Stimulated activated CD4-positive, alpha-beta T cell treated with anti-CD3 and anti-CD28 coated beads, Interleukin-12 subunit alpha, Interleukin-12 subunit beta, amount 100 ng/mL, for 4 hours (primary cell): ENCODE measurements around the gene SPG21.

Experiments
- DNase-seq: peaks from one replicate; pipeline ENCODE4 v3.0.0-alpha.2; 2020

The SPG21 gene

DNA sequence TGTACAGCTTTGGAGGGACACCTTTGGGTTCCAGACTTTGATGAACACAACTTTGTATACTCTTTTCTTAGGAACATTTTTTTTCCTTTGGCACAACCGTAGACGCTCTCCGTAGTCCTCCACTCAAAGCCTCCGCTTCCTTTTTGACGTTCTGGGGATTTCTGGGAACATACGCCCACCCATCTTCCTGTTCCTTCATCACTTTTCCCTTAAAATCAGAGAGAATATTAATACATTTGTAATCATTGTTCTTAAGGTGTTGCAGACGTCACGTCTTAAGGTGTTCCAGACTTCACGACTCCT lies 405 bp upstream of the SPG21 start:
- DNase-seq, result no peak

DNA sequence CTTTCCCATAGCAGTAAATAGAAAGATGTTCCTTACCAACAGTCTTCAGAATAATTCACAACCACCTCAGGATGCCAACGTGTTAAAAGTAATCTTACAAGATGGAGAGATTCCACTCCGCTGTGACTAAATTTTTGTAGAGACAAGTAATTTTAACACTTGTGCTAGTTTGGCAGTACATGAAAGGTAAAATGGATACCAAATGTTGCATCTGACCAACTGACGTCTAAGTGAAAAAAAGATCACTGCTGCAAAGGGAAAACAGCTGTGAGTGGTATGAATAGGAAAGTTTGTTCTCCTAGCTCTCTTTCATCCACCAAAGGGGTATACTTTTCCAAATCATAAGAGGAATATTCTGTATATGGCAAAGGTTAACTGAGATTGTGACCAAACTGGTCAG lies 2.6 kb downstream of the SPG21 start:
- no peak for DNase-seq

DNA sequence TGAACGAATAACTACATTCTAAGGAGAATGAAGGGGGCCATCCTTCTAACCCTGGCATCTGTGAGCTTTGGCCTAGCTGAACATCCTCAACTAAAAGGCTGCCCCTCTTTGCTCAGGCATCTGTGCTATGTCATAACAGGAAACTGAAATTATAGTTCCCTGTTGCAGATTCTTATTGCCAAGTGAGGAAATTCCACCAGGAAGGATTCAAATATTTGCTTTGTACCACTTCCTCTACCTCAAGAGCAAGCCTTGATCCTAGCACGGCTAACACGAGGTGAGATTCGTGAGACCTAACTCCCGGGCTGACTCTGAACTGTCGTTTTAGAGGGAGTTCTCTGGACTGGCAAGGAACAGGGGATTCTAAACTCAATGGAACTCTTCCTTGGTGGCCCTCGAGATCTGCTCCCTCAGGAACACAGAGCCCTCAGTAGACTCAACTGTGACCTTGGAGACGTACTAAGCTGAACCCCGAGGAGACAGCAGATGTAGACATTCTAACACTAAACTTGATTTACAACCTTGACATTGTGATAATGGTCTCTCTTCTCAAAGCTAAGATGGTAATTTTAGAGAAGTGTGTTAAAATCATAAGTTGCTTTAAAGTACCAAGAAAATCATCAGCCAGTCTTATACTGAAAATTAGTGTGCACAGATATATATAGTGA lies 4.2 kb downstream of the SPG21 start:
- no peak for DNase-seq

DNA sequence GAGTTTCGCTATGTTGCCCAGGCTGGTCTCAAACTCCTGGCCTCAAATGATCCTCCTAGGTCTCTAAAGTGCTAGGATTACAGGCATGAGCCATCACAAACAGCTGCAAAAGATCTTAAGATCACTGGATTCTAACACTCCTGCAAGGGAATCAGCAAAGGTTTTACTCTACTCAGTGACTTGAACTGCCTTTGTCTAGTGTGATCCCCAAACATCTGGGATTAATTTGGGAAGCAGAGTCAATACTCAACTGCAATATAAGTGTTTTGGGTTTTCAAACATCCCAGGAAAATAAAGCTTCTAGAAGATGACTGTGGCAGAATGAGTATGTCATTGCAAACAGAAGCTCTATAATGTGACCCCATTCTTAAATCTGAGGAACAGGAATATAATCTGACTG lies 7.2 kb downstream of the SPG21 start:
- DNase-seq, result no peak

DNA sequence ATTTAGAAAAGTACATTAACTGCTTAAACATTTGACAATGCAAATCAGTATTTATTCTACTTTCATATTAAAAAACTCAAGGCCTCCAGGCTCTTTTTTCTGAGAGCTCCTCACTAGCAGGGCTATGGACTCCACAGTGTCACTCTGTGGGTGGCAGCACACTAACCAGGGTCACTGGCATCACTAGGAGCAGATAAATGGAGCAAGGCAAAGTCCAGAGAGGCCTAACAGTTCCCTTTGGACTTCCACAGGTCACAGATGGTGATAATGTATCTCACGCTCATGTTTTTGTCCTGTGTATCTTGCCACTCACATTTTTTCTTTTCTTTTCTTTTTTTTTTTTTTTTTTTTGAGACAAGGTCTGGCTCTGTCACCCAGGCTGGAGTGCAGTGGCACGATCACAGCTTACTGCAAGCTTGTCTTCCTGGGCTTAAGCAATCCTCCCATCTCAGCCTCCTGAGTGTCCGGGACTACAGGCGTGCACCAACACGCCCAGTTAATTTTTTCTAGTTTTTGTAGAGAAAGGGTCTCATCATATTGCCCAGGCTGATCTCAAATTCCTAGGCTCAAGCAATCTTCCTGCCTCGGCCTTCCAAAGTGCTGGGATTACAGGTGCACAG lies 7.8 kb downstream of the SPG21 start:
- no peak for DNase-seq

DNA sequence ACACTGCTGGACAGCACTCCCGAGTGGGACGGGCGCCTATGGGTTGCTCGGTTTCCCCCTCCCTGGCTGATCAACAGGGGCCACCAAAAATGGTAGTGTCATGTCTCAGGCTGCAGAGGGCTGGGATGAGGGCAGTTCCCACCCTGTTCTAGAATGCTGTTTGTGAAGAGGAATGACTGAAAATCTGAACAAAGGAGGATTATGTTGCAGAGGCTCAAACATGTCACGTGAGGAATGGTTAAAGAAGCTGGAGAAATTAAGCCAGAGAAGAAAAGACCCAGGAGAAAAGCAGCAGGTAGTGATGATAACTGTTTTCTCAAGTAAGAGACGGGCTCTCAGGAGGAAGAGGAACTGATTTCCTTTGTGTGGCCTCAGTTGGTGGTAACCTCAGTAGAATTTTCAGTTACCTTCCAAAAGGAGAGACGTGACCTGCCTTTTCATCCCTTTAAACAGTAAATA lies 10.4 kb downstream of the SPG21 start:
- DNase-seq, result no peak

DNA sequence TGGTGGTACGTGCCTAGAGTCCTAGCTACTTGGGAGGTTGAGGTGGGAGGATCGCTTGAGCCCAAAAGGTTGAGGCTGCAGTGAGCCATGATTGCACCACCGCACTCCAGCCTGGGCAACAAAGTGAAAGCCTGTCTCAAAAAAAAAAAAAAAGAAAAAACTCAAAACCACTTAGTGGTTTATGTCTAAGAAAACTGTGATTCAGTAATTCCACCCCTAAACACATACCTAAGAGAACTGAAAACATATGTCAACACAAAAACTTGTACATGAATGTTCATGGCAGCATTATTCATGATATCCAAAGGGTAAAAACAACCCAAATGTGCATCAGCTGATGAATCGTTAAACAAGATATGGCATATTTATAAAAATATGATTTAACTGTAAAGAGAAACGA lies 14.3 kb downstream of the SPG21 start:
- no peak for DNase-seq

DNA sequence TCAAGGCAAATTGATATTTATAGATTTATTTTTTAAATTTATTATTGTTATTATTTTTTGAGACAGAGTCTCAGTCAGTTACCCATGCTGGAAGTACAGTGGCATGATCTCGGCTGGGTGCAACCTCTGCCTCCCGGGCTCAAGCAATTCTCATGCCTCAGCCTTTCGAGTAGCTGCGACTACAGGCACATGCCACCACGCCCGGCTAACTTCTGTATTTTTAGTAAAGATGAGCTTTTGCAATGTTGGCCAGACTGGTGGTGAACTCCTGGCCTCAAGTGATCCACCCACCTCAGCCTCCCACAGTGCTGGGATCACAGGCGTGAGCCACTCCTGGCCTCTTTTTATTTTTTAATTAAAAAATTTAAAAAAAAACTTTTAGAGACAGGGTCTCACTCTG lies 19.0 kb downstream of the SPG21 start:
- no peak for DNase-seq

DNA sequence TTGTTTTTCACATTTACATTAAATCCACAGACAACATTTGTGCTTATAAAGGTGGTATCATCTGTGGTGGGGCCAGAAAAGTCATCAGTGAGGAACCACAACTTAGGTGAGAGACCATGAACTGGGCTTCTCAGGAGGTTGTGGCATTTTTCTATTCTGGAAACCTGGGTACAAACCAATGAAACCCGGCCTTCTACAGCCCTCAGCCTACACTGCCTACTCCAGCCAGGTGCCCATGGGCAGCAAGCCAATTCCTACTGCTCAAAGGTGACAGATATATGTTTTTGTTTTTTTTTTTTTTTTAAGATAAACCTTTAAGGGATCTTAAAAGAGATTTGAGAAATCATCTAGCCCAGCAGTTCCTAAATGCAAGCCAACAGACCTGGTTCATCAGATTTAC lies 20.3 kb downstream of the SPG21 start:
- no peak for DNase-seq

DNA sequence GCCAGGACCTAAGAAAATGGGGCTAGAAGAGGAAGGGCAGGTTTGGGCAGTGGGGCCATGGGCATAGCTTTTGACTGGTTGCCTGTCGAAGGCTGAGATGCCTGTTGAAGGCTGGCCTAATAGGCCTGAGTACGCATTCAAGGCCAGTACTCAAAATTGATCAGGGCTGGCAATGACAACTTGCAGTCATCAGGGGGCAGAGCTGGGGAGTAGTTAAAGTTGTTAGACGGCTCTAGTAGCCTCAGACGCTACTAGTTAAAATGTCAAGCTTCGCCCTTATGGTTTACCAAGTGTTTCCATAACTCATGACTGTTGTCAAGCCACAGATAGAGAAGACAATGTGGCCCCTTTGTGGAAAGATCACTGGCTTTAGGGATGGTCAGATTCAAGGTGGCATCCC lies 28.7 kb downstream of the SPG21 start:
- no peak for DNase-seq

DNA sequence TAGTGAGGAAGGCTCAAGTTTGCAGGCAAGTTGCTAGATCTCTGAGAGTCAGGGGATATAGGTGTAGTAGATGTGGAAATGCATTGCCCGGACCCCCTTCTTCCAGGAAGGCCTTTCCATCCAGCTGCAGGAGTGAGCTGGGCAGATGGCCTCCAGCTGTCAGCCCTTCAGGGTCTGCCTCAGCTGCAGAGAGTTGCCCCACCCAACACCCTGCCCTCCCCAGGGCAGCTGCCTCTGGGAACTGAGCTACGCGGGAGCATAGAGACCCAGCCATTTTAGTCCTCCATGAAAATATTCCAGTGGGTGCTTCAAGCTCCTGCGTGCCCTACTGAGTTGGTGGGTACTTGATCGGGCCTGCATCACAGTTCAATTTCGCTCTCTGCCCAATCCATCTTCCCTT lies 29.6 kb downstream of the SPG21 start:
- DNase-seq, result no peak

DNA sequence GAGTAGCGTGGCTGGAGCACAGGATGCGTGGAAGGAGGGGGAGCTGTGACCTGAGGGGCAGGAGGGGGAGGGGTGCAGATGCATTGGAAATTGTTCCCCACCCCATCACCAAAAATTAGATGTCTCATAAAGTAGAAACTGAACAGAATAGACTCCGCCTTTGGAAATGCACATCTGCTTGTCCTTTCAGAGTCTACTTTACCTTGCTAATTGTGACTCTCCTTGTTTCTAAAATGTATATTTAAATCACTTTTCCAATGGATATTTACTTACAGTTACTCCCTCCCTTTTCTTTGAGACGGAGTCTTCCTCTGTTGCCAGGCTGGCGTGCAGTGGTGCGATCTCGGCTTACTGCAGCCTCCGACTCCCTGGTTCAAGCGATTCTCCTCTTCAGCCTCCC lies 30.6 kb downstream of the SPG21 start:
- no peak for DNase-seq

DNA sequence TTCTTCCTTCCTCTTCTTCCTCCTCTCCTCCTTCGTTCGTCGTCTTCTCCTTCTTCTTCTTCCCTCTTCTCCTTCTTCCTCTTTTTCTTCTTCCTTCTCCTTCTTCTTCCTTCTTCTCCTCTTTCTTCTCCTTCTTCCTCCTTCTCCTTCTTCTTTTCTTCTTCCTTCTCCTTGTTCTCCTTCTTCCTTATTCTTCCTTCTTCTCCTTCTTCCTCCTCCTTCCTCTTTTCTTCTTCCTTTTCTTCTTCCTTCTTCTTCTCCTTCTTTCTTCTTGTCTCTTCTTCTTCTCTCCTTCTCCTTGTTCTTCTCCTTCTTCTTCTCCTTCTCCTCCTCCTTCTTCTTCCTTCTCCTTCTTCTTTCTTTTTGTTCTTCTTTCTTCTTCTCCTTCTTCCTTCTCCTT lies 35.3 kb downstream of the SPG21 start:
- no peak for DNase-seq

DNA sequence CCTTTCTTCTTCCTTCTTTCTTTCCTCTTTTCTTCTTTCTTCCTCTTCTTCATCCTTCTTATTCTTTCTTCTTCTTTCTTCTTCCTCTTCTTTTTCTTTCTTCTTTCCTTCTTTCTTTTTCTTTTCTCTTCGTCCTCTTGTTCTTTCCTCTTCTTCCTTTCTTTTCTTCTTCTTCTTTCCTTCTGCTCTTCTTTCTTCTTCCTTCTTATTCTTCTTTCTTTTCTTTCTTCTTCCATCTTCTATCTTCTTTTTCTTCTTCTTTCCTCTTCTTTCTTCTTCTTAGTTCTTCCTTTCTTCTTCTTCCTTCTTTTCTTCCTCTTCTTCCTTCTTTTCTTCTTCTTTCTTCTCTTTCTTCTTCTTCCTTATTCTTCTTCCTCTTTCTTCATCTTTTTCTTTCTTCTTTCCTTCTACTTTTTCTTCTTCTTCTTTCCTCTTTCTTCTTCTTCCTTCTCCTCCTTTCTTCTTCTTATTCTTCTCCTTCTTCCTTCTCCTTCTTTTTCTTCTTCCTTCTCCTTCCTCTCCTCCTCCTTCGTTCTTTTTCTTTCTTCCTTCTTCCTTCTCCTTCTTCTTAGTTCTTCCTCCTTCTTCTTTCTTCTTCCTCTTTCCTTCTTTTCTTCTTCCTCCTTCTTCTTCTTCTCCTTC lies 37.8 kb downstream of the SPG21 start:
- no peak for DNase-seq

DNA sequence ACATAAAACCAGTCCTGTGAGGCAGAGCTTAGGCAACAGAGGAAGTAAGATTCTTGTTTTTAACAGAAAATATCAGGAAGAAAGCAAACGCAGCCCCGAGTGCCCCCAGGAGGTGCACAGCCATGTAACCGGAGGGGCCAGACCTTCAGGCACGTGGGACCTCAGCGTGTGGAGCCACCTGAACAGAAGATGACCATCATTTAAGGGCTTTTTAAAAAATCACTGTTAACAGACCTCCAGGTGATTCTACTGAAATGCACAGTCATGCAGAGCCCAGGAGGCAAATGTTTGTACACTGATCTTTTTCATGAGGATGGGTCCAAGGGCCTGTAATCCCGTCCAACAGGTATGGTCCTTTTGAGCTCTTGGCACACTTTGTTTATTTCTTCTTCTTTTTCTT lies 38.8 kb downstream of the SPG21 start:
- DNase-seq, result no peak

DNA sequence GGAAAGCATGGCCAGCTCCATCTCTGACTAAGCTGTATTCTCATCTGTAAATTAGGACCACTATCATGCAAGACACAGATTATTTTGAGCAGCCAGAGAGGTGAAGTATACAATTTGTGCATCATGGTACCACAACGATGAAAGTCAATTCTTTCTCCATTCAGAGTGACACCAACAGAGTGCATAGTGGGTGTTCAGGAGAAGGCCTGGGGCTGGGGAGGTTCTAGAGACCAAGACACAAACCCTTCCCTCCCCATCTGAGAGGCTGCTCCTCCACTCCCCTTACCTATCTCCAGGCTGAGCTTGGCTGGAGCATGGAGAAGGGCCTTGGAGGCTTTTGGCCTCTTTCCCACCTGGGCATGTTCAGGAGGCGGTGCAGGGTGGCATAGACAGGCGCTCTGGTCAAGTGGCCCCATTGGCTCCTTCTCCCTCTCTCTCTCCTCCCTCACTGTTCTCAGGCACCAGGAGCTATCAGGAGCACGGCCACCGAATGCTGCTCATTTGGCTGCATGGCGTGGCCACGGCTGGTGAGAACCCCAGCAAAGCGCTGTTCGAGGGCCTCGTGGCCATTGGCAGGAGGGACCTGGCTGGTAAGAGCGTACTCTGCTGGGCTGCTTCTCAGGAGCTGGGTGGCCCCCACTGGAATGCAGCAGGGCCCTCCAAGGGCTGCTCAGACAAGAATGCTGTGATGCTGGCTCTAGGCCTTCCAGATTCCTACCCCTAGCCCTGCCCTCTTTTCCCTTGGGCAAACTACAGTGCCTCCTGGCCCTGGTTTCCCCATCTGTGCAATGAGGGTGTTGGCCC lies 40.1 kb downstream of the SPG21 start:
- no peak for DNase-seq

DNA sequence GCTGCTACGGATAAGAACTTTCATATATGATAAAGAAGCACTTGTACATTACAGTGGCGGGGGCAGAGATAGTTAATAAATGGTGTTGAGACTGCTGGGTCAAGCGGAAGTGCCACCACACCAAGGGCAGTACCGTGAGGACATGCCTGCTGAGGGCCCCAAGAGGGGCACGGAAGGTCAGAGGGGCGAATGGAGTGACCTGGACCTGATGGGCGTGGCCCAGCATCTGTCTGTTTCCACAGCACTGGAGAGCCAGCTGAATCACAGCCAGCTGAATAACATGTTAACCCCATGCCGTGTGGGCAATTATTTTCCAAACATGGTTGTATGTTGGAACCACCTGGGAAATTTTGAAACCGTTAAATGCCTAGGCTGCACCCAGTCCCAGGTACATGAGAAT lies 40.8 kb downstream of the SPG21 start:
- DNase-seq, result no peak

DNA sequence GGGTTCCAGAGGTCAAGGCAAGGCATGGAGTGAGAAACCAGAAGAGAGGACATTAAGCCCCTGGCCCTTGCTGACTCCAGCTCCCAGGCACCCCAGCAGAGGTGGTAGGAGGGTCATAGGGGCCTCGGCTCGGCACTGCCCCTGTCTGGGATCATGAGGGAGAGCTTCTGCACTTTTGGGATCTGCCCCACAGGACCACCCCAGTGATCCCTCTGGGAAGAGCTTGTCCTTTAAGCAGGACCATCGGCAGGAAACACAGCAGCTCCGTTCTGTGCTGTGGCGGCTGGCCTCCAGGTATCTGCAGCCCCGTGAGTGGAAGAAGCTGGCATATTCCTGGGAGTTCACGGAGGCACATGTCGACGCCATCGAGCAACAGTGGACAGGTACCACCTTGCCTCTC lies 42.5 kb downstream of the SPG21 start:
- DNase-seq, result no peak

DNA sequence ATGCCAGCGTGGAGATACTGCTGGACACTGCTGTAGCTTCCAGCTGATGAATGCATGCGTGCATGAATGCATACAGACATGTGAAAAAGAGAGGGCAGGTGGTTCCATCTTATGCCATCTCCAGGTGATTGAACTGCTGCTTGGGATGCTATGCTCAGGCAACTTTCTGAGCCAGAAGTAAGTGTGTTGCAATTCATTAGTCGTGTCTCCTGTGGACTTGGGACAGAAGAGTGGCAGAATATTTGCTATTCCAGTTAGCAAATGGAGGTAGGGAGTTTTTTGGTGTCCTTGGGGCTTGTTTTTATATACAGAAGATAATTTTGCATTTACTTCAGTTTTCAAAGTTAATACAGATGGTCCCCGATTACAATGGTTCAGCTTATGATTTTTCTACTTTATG lies 44.8 kb downstream of the SPG21 start:
- no peak for DNase-seq

DNA sequence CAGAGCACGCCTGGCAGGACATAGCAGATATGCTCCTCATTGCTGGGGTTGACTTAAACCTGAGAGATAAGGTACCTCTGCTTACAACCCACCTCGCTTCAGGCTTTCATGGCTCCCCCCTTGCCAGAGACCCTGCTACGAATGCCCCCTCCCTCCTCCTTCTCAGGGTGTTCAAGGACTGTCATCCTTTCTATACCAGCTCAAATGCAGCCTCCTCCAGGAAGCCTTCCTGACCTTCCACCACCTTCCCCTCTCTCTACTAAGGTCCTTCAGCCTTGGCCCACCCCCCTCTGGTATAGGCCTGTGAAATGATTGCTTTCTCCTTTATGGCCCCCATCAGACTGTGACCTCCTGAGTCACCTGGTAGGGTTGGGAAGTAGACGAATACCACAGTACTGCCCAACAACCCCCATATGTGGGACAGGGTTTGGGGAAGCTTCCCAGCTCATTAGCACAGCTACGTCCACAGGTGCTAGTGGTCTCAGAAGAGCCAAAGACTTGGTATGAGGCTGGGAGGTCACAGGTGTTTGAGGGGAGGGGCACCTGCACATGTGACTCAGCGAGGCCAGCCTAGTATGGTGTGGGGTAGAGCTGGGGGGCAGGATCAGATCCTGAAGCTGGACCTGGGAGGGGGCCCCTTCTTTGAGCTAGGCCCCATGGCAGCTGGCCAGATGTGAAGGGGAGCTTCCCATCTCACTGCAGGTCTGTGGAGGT lies 46.0 kb downstream of the SPG21 start:
- no peak for DNase-seq

DNA sequence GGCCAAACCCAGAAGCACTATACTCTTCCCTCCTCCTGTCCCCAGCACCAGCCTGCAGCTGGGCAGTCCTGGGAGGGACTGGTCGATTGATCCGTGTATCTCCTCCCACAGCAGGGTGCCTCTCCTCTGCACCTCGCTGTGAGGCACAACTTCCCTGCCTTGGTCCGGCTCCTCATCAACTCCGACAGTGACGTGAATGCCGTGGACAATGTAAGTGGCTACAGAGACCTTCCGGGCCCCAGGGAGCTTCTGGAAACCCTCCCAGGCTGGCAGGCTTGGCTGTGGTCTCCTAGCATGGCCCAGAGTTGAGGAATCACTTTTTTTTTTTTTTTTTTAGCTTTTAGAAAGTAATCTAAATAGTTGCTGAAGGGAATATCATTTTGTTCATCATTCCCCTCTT lies 47.4 kb downstream of the SPG21 start:
- no peak for DNase-seq

DNA sequence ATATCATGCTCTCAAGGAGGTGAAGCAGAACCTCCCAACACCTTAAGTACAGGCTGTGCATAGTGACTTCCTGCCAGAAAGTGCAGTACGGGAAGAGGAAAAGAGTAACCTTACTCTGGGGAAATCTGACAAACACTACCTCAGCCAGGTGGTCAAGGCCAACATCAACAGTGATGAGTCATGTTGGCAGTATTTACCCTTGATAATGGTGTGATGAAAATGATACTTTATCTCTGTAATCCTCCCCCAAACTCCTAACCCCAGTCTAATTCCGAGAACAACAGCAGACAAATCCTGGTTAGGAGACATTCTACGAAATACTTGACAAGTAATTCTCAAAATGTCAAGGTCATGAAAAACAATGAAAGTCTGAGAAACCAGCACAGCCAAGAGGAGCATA lies 51.5 kb downstream of the SPG21 start:
- DNase-seq, result no peak

DNA sequence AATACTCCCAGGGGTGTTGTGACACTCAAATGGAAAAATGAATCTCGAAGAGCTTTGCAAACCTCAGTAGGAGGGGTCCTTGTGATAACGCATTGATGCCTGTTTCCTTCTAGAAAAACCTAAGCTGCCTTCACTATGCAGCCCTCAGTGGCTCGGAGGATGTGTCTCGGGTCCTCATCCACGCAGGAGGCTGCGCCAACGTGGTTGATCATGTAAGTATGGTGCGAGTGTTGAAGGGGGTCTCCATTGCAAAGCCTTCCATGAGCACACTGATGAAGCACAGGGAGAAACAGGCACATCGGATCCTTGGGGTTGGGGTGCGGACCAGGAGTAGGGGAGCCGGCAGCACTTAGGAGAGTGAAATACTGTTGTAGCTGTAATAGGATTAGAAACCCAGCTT lies 55.7 kb downstream of the SPG21 start:
- DNase-seq, result no peak
